ENCODE results near the gene ATP6V1B1.

ATP6V1B1 gene

GRCh38 chr2:70985283-70985688 lies 49.6 kb downstream of the ATP6V1B1 start:
- peaks cover 39% of the 10 kb centered on the region for H3K4me1 Mint-ChIP-seq (ENCODE audit: low read depth)
- intact Hi-C loops (cut with micrococcal nuclease), result loop anchor here (5.0 kb wide), 1 partner anchor 87 kb away; no protein-coding TSS in a partner anchor
- H3K27ac Mint-ChIP-seq, result no peak overlapping the region
- peaks cover 73% of the 10 kb centered on the region for H3K36me3 Mint-ChIP-seq (ENCODE audit: low read depth)
- peaks cover 3% of the 10 kb centered on the region for H3K27me3 Mint-ChIP-seq
- no peak overlapping the region for H3K4me3 Mint-ChIP-seq
- H3K9me3 Mint-ChIP-seq, result no peaks in the 10 kb centered on the region

- Mint-ChIP-seq H3K9me3 (no peaks in the 10 kb centered on the region), H3K27ac (no peak overlapping the region), H3K4me3 (no peak overlapping the region), H3K27me3 (peaks cover 3% of the 10 kb centered on the region), H3K4me1 (ENCODE audit: low read depth) (peaks cover 44% of the 10 kb centered on the region), H3K36me3 (ENCODE audit: low read depth) (peaks cover 78% of the 10 kb centered on the region)
- intact Hi-C loops (cut with micrococcal nuclease), result loop anchor here (5.0 kb wide), 1 partner anchor 86 kb away; no protein-coding TSS in a partner anchor
These were observed 50.3 kb downstream of the ATP6V1B1 start for GRCh38 chr2:70985956-70986355.

- peaks cover 80% of the 10 kb centered on the region for H3K36me3 Mint-ChIP-seq (ENCODE audit: low read depth)
- no peak overlapping the region for H3K27ac Mint-ChIP-seq
- H3K9me3 Mint-ChIP-seq, result no peaks in the 10 kb centered on the region
- H3K4me3 Mint-ChIP-seq, result no peak overlapping the region
- H3K27me3 Mint-ChIP-seq, result peaks cover 3% of the 10 kb centered on the region
- intact Hi-C loops (cut with micrococcal nuclease), result loop anchor here (5.0 kb wide), 1 partner anchor 86 kb away; no protein-coding TSS in a partner anchor
- H3K4me1 Mint-ChIP-seq (ENCODE audit: low read depth), result peaks cover 51% of the 10 kb centered on the region
These were observed 50.9 kb downstream of the ATP6V1B1 start for GRCh38 chr2:70986499-70987189.

DNA sequence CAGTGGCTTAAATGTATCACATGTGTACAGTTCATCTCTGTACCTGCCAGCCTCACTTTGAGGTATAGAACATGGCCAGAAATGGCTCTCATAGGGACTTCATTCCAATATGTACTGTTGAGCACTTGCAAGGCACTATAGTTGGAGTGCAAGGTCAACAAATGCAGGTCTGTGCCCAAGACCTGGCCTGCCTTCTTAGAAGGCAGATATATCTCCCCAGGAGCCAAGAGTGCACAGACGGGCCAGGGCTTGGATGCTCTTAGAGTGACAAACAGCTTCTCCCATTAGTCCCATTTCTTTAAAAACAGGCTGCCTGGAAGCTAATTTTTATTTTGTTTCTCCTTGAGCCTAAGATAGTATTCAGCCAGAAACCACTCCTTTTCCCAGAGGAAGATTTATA lies 51.7 kb downstream of the ATP6V1B1 start:
- no peak overlapping the region for H3K4me3 Mint-ChIP-seq
- intact Hi-C loops (cut with micrococcal nuclease), result loop anchor here (5.0 kb wide), 1 partner anchor 85 kb away; no protein-coding TSS in a partner anchor
- peaks cover 87% of the 10 kb centered on the region for H3K36me3 Mint-ChIP-seq (ENCODE audit: low read depth)
- H3K9me3 Mint-ChIP-seq, result no peaks in the 10 kb centered on the region
- peaks cover 56% of the 10 kb centered on the region for H3K4me1 Mint-ChIP-seq (ENCODE audit: low read depth)
- H3K27ac Mint-ChIP-seq, result no peak overlapping the region
- H3K27me3 Mint-ChIP-seq, result peaks cover 3% of the 10 kb centered on the region

- Mint-ChIP-seq H3K9me3 (no peaks in the 10 kb centered on the region), H3K27me3 (peaks cover 3% of the 10 kb centered on the region), H3K4me3 (no peak overlapping the region), H3K4me1 (ENCODE audit: low read depth) (peaks cover 62% of the 10 kb centered on the region), H3K36me3 (ENCODE audit: low read depth) (peaks cover 90% of the 10 kb centered on the region), H3K27ac (no peak overlapping the region)
- intact Hi-C loops (cut with micrococcal nuclease), result loop anchor here (5.0 kb wide), 1 partner anchor 84 kb away; no protein-coding TSS in a partner anchor
These were observed 52.5 kb downstream of the ATP6V1B1 start for GRCh38 chr2:70988151-70988550.

DNA sequence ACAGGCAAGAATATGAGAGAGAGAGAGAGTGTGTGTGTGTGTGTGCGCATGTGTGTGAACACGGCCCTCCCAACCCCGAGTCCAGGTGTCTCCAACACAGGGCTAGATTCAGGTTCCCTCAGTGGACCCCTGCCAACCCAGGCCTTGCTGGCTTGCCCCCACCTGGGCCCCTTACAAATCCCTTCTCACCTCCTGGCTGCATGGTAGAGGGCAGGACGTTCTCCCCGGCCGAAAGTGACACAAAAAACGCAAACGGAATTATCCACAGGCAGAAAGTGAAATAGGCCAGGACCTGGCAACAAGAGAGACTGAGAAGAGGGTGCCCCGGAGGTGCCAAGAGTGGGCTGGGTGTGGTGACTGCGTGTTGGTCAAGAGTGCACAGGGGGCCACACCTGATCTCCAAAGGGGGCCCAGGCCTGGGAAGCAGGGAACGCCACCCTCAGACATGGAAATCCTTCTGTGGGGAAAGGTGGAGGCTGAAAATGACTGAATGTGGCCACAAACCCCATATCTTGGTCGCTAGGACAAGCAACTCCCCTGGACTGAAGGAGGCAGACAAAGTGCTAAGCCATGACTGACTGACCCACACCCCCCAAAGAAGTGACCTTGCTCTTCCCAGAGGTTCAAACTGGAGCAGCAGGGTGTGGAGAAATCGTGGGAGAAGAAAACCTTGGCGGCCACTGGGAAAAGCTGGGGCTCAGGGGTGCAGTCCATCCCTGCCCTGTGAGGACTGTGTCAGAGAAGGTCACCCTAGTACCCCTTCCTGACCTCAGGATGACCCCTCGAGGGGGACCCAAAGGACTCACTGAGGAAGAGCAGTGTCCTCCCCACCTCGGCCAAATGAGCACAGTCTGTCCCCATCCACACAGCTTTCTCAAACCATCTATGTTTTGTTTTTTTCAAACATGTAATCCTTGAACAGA lies 53.3 kb downstream of the ATP6V1B1 start:
- no peaks in the 10 kb centered on the region for H3K9me3 Mint-ChIP-seq
- intact Hi-C loops (cut with micrococcal nuclease), result loop anchor here (5.0 kb wide), 1 partner anchor 83 kb away; no protein-coding TSS in a partner anchor
- peaks cover 63% of the 10 kb centered on the region for H3K4me1 Mint-ChIP-seq (ENCODE audit: low read depth)
- no peak overlapping the region for H3K4me3 Mint-ChIP-seq
- H3K27me3 Mint-ChIP-seq, result peaks cover 3% of the 10 kb centered on the region
- peaks cover 88% of the 10 kb centered on the region for H3K36me3 Mint-ChIP-seq (ENCODE audit: low read depth)
- H3K27ac Mint-ChIP-seq, result no peak overlapping the region

- Mint-ChIP-seq H3K9me3 (no peaks in the 10 kb centered on the region), H3K4me1 (ENCODE audit: low read depth) (peaks cover 57% of the 10 kb centered on the region), H3K4me3 (no peak overlapping the region), H3K27me3 (no peaks in the 10 kb centered on the region), H3K27ac (no peak overlapping the region), H3K36me3 (ENCODE audit: low read depth) (peaks cover 86% of the 10 kb centered on the region)
- intact Hi-C loops (cut with micrococcal nuclease), result no loop called here
These were observed 54.5 kb downstream of the ATP6V1B1 start for GRCh38 chr2:70990216-70990615.

DNA sequence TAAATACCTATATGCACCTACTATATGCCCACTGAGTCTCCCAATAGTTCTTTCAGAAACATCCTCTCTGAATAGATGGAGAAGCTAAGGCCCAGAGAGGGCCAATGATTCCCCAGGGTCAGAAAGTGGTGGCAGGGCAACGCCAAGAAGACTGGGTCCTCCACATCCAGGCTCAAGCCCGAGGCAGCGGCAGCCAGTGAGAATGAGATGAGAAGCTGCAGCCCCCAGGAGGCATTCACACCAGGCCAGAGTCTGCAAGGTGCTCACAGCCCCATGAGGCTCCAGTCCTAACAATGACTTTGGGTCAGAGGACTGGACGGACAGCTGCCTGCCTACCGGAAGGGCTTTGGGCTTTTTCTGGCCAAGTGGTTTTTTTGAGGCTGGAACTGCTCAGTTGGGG lies 55.4 kb downstream of the ATP6V1B1 start:
- no peak overlapping the region for H3K27ac Mint-ChIP-seq
- H3K36me3 Mint-ChIP-seq (ENCODE audit: low read depth), result peaks cover 78% of the 10 kb centered on the region
- no peak overlapping the region for H3K4me3 Mint-ChIP-seq
- H3K9me3 Mint-ChIP-seq, result no peaks in the 10 kb centered on the region
- no peaks in the 10 kb centered on the region for H3K27me3 Mint-ChIP-seq
- H3K4me1 Mint-ChIP-seq (ENCODE audit: low read depth), result peaks cover 57% of the 10 kb centered on the region
- intact Hi-C loops (cut with micrococcal nuclease), result no loop called here

GRCh38 chr2:70991742-70992141 lies 56.0 kb downstream of the ATP6V1B1 start:
- H3K27me3 Mint-ChIP-seq, result no peaks in the 10 kb centered on the region
- intact Hi-C loops (cut with micrococcal nuclease), result no loop called here
- peaks cover 72% of the 10 kb centered on the region for H3K36me3 Mint-ChIP-seq (ENCODE audit: low read depth)
- H3K4me1 Mint-ChIP-seq (ENCODE audit: low read depth), result peaks cover 51% of the 10 kb centered on the region
- H3K9me3 Mint-ChIP-seq, result no peaks in the 10 kb centered on the region
- H3K4me3 Mint-ChIP-seq, result no peak overlapping the region
- no peak overlapping the region for H3K27ac Mint-ChIP-seq

DNA sequence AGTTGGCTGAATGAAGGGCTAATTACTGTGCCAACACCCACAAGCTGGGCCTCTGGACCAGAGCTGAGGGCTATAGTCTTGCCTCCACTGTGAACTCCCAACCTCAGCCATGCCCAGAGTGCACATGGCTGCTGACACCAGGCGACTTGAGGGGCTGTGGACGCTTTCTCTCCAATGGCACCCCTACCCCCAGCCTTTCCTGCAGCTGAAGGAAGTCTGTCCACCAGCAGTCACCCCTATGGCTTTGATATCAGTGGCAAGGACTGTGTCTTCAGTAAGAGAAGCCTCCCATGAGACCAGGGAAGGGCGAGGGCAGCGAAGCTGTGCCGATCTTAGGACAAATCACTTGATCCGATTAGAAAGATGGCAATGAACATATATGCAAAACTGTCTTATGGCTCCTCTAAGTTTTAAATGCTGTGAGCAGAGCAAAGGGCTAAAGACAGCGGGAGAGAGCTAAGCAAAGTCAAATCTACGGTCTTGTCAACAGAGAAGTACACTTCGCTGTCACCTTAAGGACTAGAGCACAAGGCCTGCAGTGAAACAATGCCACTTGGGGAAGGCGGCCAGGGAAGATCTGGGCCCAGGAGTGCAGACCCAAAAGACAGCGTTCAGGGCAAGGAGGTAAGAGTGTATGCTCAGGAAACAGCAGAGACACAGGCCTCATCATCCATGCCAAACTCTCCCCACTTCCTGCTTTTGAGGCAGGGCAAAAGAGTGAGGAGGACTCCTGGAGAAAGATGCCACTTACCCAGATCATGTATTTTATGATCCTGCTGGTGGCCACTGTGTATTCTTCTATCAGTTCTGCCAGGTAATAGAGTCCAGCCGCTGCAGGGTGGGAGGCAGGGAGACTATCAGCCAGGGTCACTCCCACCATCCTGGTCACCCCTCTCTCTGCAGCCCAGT lies 57.5 kb downstream of the ATP6V1B1 start:
- Mint-ChIP-seq H3K36me3 (ENCODE audit: low read depth) (peaks cover 58% of the 10 kb centered on the region), H3K27ac (peak overlapping the region; percentile 91), H3K9me3 (no peaks in the 10 kb centered on the region), H3K4me1 (ENCODE audit: low read depth) (peaks cover 47% of the 10 kb centered on the region), H3K4me3 (peak overlapping the region; percentile 90), H3K27me3 (no peaks in the 10 kb centered on the region)
- intact Hi-C loops (cut with micrococcal nuclease), result no loop called here

DNA sequence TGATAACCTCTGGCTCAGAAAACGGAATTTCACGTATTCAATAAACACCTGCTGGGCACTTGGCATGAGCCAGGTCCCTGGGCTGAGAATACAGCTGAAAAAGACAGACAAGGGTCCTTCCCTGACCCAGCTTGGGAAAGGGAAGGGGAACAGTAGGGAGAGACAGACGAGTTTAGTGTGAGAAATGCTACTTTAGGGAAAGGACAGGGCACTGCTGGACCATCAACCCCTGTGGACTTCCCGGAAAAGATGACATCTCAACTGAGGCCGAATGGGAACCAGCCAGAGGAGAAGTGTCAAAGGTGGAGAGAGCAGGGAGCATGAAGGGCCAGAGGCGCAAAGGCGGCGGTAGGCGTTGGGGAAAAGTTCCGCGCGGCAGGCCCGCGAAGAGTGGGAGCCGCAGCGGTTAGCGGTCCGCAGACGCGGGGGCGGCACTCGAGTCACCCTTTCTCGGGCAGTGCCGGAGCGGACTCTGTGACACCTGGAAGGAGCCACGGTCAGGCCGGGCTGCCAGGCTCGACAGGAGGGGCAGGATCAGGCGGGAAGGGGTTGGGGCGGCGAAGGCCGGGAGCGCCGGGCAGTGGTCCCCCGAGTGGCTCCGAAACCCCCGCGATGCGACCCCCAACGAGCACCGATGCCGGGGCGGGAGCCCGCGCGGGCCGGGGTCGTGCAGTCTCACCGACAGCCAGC lies 58.5 kb downstream of the ATP6V1B1 start:
- Mint-ChIP-seq H3K9me3 (no peaks in the 10 kb centered on the region), H3K4me3 (peak overlapping the region; percentile 90), H3K27me3 (no peaks in the 10 kb centered on the region), H3K4me1 (ENCODE audit: low read depth) (peaks cover 48% of the 10 kb centered on the region), H3K27ac (peak overlapping the region; percentile 91), H3K36me3 (ENCODE audit: low read depth) (peaks cover 48% of the 10 kb centered on the region)
- intact Hi-C loops (cut with micrococcal nuclease), result loop anchor here (2.0 kb wide), 1 partner anchor 71 kb away; no protein-coding TSS in a partner anchor

DNA sequence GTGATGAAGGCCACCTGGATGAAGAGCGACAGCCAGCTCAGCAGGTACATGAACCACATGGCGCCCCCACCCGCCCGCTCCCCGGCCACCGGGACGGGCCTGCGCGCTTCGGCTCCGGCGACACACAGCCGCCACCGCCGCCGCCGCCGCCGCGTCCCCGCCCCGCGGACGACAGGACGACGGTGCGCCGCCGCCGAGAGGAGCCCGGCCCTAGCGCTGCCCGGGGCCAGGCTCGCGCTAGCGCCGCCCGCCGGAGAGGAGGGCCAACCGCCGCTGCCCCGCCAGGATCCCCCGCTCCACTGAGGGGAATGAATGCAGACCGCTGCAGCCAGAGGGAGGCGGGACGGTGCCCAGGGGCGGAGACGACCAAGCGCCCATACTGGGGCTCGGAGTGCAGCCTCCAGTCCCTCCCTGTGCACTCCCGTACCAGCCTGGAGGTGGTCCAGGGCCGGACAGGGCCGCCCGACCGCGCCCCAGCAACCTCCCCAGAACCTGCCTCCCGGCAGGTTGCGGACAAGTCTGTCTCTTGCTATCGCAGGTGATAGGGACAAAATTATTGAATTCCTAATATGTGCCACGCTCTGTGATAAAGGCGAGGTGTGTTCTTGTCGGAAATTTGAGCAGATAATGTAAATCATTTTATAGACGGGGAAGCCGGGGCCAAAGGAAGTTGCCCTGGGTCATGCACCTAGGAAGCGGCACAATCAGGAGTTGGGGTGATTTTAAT lies 59.2 kb downstream of the ATP6V1B1 start, which contains the start of gene TEX261:
TEX261 (minus strand) TSS at position 175 of the 727 bp plus-strand sequence; CDS start at position 59, 116 bp downstream.
- peak within 1 kb of the TSS; percentile 90 for H3K4me3 Mint-ChIP-seq
- H3K27ac Mint-ChIP-seq, result peak within 1 kb of the TSS; percentile 91
- no peaks in the 10 kb centered on the region for H3K9me3 Mint-ChIP-seq
- intact Hi-C loops (cut with micrococcal nuclease), result loop anchor here (2.0 kb wide), 1 partner anchor 70 kb away; no protein-coding TSS in a partner anchor
- H3K4me1 Mint-ChIP-seq (ENCODE audit: low read depth), result peaks cover 54% of the 10 kb centered on the region
- no peaks in the 10 kb centered on the region for H3K27me3 Mint-ChIP-seq
- H3K36me3 Mint-ChIP-seq (ENCODE audit: low read depth), result peaks cover 41% of the 10 kb centered on the region
